ENCODE results near the gene MTUS2.

MTUS2 gene

GRCh38 chr13:29022410-29022809 is 202.3 kb downstream of the MTUS2 start:
- H2AFZ ChIP-seq (ENCODE audit: low read length): no peak overlapping the region
- no peaks in the 10 kb centered on the region for H3K9me2 ChIP-seq (replicated peaks; ENCODE audit: low read depth, low read length)
- H3K4me2 ChIP-seq (ENCODE audit: low read depth, low read length, poor library complexity, severe bottlenecking): no peak overlapping the region
- no peaks in the 10 kb centered on the region for H3K36me3 ChIP-seq (ENCODE audit: insufficient read depth, low read length)
- H3K9me3 ChIP-seq (ENCODE audit: insufficient read depth, low read depth, low read length): no peaks in the 10 kb centered on the region
- no peaks in the 10 kb centered on the region for H4K20me1 ChIP-seq (ENCODE audit: insufficient read depth, low read length, poor library complexity, severe bottlenecking)
- no peaks in the 10 kb centered on the region for H3K27me3 ChIP-seq (ENCODE audit: insufficient read depth, low read length, poor library complexity, severe bottlenecking)
- no peaks in the 10 kb centered on the region for H3K79me2 ChIP-seq (ENCODE audit: insufficient read depth, low read length)
- TF ChIP-seq CTCF (conservative IDR thresholded peaks at IDR 0.05; ENCODE audit: low read length) (no peak), EZH2phosphoT487 (IDR thresholded peaks at IDR 0.05; ENCODE audit: borderline replicate concordance) (no peak)
- no peaks in the 10 kb centered on the region for H3F3A ChIP-seq (ENCODE audit: low read depth)
- H3K4me3 ChIP-seq (ENCODE audit: low read length, poor library complexity, severe bottlenecking): no peak overlapping the region
- H3K4me1 ChIP-seq (ENCODE audit: insufficient read depth, low read length, poor library complexity, severe bottlenecking): no peaks in the 10 kb centered on the region
- no peak overlapping the region for H3K9ac ChIP-seq (ENCODE audit: low read depth, low read length, poor library complexity, severe bottlenecking)

GRCh38 chr13:29022968-29023367 is 202.8 kb downstream of the MTUS2 start:
- no peaks in the 10 kb centered on the region for H3K4me1 ChIP-seq (ENCODE audit: insufficient read depth, low read length, poor library complexity, severe bottlenecking)
- no peak overlapping the region for H3K4me2 ChIP-seq (ENCODE audit: low read depth, low read length, poor library complexity, severe bottlenecking)
- no peak overlapping the region for H2AFZ ChIP-seq (ENCODE audit: low read length)
- no peak for TF ChIP-seq EZH2phosphoT487 (IDR thresholded peaks at IDR 0.05; ENCODE audit: borderline replicate concordance)
- no peak for TF ChIP-seq CTCF (conservative IDR thresholded peaks at IDR 0.05; ENCODE audit: low read length)
- H3K9me3 ChIP-seq (ENCODE audit: insufficient read depth, low read depth, low read length): no peaks in the 10 kb centered on the region
- no peaks in the 10 kb centered on the region for H3K9me2 ChIP-seq (replicated peaks; ENCODE audit: low read depth, low read length)
- no peaks in the 10 kb centered on the region for H3F3A ChIP-seq (ENCODE audit: low read depth)
- H4K20me1 ChIP-seq (ENCODE audit: insufficient read depth, low read length, poor library complexity, severe bottlenecking): no peaks in the 10 kb centered on the region
- H3K36me3 ChIP-seq (ENCODE audit: insufficient read depth, low read length): no peaks in the 10 kb centered on the region
- no peaks in the 10 kb centered on the region for H3K79me2 ChIP-seq (ENCODE audit: insufficient read depth, low read length)
- no peak overlapping the region for H3K9ac ChIP-seq (ENCODE audit: low read depth, low read length, poor library complexity, severe bottlenecking)
- H3K4me3 ChIP-seq (ENCODE audit: low read length, poor library complexity, severe bottlenecking): no peak overlapping the region
- no peaks in the 10 kb centered on the region for H3K27me3 ChIP-seq (ENCODE audit: insufficient read depth, low read length, poor library complexity, severe bottlenecking)

GRCh38 chr13:29024783-29025182 is 204.6 kb downstream of the MTUS2 start:
- no peak overlapping the region for H3K4me3 ChIP-seq (ENCODE audit: low read length, poor library complexity, severe bottlenecking)
- TF ChIP-seq CTCF (conservative IDR thresholded peaks at IDR 0.05; ENCODE audit: low read length) (no peak), EZH2phosphoT487 (IDR thresholded peaks at IDR 0.05; ENCODE audit: borderline replicate concordance) (no peak)

More at GRCh38 chr13:29024783-29025182, 204.6 kb downstream of the MTUS2 start:
- Histone ChIP-seq H3K9ac (ENCODE audit: low read depth, low read length, poor library complexity, severe bottlenecking) (no peak overlapping the region), H3K36me3 (ENCODE audit: insufficient read depth, low read length) (no peaks in the 10 kb centered on the region), H3K4me1 (ENCODE audit: insufficient read depth, low read length, poor library complexity, severe bottlenecking) (no peaks in the 10 kb centered on the region), H3K4me2 (ENCODE audit: low read depth, low read length, poor library complexity, severe bottlenecking) (no peak overlapping the region), H4K20me1 (ENCODE audit: insufficient read depth, low read length, poor library complexity, severe bottlenecking) (no peaks in the 10 kb centered on the region), H3K27me3 (ENCODE audit: insufficient read depth, low read length, poor library complexity, severe bottlenecking) (no peaks in the 10 kb centered on the region), H2AFZ (ENCODE audit: low read length) (no peak overlapping the region), H3K9me3 (ENCODE audit: insufficient read depth, low read depth, low read length) (no peaks in the 10 kb centered on the region), H3F3A (ENCODE audit: low read depth) (no peaks in the 10 kb centered on the region), H3K79me2 (ENCODE audit: insufficient read depth, low read length) (no peaks in the 10 kb centered on the region), H3K9me2 (replicated peaks; ENCODE audit: low read depth, low read length) (no peaks in the 10 kb centered on the region)
